Mesenteric fat pad (tissue), 1 donor: ENCODE results near the gene ZNF605. TPM values are rescaled to one million over a fixed set of nuclear protein-coding genes. Genes with fewer than 3 reads are reported as not detected.
"Not testable (repeated sequence)": the region's sequence is repeated elsewhere in the genome, so short reads cannot be mapped to it uniquely, and the experiment has no call there.

Experiments used
- DNase-seq: peaks from one replicate; pipeline ENCODE4 v3.0.0-alpha.2; 2020; ENCODE audit warnings: low spot score
- total RNA-seq: library from RNA; stranded (reverse); fragmentation: NEBNext Ultra II Directional; extraction: Animal tissue kit (Norgen Biotek cat#: 25700); gene quantifications from one replicate; pipeline ENCODE4 v1.2.1, GENCODE V29; 2021
- donor health status: DM: yes; HTN: yes; CAD: no.

Gene ZNF605
- total RNA-seq, 1 donor from 2014 or later: 8.0 TPM

DNA sequence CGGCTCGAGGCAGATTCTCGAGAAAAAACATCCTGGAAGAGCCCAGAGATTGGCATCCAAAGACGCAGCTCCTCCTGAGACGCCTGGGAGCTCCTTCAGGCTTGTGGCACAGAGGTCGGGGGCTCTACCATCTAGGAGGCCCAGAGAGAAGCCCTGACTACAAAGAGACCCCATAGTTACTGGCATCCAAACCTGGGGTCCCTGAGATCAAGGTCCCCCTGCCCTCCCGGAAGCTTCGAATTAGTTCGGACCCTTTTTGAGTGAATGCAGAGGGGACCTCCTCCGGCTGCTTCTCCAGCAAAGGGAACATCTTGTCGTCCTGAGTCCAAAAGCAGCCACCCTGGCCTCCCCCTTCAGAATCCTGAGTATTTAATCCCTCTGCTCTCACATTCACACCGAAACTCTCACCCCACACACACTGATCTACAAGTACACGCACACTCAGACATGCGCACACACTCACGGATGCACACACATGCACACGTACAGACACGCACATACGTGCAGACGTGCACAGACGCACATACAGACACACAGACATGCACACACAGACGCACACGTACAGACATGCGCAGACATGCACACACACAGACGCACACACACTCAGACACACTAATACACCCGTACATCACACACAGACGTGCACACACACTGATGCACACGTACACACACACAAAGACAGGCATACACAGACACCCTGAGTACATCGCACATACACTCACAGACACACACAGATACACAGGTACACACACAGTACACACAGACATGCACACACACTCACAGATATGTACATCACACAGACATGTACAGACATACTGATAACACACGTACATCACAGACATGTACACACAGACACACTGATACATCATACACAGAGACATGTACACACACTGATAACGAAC, 5.9 kb downstream of the ZNF605 start:
- peak; percentile 57 for DNase-seq

DNA sequence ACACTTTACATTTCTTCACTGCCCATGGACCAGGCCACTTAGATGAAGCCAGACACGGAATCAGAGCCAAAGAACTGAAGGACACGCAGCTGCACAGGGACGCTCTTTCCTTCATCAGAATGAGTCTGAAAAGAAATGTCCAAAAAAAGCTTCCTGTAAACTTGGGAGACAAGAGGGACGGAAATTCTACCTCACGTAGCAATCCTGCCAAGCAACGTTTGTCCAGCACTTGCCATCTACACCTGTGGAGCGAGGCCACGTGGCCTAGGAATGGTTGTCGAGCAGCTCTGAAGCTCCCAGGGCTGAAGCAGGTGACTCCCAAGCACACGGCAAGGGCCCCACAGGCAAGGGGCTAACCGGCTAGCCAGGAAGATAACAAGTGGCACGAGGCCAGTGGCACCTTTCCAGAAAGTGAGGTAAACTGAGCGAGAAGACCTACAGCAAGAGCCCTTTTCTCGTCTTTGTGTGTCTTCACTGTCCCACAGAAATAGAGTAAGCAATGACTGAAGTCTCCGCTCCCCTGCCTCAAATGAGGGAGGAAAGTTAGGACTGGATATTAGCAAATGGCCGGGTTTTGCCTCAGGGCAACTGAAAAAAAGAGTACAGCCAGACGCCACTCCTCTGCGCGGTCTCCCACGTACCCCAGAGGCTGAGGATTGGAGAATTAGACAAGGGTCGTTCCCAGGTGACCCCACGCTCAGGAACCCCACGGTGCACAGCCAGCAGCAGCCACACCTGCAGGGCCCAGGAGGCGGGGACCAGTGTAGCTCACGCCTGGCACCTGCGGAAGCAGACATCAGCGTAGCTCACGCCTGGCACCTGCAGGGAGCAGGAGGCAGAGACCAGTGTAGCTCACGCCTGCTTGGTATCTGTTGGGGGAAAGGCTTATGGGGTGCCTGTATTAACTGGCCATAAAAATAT, 7.7 kb downstream of the ZNF605 start:
- peak; percentile 83 for DNase-seq

DNA sequence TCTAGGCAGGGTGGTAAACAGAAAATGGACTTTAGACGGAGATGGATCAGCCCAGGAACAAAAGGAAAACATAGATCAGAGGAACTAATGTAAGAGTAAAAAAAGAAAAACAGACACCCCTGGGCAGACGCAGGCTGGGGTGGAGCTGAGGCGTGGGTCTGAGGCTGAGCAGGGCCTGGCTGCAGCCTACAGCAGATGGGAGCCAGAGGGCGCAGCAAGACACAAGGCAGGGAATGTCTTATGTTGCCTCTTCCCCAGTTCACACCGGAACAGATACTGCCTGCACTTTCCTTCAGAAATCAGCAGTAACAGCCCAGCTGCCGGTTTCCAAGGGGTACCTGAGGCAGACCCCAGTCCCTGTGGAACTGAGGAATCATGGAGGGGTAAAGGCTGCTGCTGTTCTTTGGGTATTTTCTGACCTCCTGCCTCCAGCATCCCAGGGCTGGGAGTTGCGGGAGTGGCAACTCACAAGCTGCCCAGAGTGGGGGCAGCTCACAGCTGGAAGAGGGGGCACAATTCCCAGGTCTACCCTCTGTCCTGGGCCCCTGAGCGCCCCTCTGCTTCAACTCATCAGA, 9.8 kb downstream of the ZNF605 start:
- DNase-seq: peak; percentile 33

DNA sequence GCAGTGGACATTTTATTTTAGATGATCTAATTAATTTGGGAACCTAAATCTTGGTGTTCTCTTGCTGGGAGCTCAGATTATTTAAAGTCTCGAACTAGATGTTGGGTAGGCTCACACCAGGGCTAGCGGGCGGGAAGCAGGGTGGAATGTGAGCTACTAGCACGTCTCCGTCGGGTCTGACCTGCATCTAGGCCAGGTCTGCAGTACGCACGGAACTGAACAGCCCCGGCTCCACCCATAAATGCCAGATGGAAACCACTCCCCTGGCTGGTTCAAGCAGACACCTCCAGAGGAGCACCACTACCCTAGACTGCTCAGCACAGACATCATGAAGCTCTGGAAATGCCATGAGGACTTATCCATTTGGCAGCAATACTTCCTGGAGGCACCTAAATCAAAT, 10.3 kb downstream of the ZNF605 start:
- DNase-seq: peak; percentile 57

DNA sequence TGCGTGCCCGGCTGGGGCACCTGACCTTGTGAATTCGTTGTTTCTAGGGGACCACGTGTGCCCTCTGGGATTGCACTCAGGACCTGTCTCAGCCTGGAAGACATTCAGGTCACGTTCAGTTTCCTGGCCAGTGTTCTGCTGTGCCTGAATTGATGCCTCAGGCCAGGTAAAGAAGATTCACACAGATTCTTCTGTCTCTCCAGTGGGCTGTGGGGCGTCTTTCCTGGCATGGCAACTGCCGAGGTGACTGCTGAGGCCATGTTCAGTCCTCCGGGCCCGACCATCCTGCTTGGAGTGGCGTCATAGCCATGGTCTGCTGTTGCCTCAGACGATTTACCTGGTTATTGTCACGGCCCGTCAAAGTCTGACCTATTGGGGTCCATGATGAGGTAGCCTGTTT, 13.5 kb downstream of the ZNF605 start:
- no peak for DNase-seq

DNA sequence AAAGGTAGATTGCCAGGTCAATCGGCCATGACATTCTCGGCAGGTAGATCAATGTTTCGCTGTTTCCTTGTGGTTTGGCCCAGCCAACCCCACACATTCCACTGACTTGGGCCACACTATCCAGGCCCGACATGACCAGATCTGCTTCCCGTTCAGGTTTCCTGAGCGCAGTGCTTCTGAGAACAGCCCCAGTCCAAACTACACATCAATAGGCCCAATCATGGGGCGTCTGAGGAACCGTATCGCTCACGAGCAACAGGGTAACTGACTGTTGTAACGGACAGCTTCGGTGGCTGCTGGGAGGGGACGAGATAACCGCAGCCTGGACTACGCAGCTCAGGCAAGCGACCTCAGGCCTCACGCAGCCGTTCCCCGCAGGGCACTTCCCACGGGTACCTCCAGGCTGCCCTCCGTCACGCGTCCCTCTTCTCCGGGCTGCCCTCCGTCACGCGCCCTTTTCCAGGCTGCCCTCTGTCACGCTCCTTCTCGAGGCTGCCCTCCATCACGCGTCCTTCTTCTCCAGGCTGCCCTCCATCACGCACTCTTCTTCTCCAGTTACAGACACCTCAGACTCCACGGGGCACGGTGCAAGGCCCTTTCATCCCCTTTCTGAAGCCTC, 14.7 kb downstream of the ZNF605 start:
- peak; percentile 74 for DNase-seq

DNA sequence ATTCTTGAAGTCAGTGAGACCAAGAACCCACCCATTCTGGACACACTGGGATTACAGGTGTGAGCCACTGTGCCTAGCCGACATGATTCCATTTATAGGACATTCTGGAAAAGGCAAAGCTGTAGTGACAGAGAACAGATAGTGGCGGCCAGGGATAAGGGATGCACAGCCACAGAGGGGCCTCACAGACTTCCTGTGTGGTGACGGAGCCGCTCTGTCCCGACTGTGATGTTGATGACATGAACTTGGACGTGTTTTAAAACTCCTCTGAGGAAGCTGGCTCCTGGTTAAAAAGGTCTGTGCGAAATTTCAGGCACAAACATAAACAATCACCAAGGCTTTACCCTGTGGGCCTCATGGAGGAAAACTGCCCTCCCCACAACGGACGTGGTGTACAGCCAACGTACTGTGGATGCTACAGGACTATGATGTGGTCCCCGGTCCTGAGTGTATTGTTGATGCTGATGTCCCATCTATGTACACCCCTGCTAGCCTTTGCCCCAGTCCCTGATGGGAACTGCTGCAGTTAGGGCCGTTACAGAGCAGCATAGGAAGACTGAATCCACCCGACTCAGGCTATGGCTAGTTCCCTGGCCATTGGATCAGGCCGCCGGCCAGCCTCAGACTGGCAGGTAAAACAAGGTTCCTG, 15.9 kb downstream of the ZNF605 start:
- peak; percentile 51 for DNase-seq

DNA sequence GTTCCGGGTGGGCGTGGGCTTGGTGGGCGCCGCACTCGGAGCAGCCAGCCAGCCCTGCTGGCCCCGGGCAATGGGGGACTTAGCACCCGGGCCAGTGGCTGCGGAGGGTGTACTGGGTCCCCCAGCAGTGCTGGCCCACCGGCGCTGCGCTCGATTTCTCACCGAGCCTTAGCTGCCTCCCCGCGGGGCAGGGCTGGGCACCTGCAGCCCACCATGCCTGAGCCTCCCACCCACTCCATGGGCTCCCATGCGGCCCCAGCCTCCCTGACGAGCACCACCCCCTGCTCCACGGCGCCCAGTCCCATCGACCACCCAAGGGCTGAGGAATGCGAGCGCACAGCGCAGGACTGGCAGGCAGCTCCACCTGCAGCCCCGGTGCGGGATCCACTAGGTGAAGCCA, 17.3 kb downstream of the ZNF605 start:
- not testable (repeated sequence) for DNase-seq

DNA sequence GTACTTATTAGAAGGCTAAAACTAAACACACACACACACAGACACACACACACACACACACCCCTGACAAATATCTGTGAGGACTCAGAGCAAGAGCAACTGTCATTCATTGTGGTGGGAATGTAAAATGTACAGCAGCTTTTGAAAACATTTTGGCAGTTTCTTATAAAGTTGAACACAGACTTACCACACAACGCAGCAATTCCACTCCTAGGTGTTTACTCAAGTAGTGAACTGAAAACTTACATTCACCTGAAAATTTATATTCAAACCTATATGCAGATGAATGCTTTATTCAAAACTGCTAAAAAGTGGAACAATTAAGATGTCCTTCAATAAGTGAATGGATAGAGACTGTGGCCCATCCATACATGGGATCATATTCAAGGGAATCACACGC, 18.6 kb downstream of the ZNF605 start:
- DNase-seq: no peak

DNA sequence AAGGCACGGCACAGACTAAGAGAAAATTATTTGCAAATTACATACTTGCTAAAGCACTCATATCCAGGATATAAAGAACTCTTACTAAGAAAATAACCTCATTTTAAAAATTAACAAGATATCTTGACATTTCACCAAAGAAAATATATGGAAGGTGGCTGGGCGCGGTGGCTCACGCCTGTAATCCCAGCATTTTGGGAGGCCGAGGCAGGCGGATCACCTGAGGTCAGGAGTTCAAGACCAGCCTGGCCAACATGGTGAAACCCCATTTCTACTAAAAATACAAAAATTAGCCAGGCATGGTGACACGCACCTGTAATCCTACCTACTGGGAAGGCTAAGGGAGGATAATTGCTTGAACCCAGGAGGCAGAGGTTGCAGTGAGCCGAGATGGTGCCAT, 19.2 kb downstream of the ZNF605 start:
- DNase-seq: not testable (repeated sequence)

DNA sequence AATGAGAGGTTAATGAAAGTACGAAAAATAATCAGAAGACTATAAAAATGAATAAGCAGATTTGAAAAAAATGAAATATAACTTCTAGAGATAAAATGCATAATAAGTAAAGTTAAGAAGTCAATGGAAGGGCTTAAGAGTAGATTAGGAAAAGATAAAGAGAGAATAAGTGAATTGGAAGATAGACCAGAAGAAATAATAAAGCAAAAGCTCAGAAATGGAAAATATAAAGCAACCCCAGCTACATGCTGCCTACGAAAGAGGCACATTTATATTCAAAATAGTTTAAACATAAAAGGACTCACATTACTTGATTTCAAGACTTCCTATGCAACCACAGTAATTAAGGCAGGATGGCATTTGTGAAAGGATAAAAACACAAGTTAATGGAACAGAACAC, 19.9 kb downstream of the ZNF605 start:
- no peak for DNase-seq

DNA sequence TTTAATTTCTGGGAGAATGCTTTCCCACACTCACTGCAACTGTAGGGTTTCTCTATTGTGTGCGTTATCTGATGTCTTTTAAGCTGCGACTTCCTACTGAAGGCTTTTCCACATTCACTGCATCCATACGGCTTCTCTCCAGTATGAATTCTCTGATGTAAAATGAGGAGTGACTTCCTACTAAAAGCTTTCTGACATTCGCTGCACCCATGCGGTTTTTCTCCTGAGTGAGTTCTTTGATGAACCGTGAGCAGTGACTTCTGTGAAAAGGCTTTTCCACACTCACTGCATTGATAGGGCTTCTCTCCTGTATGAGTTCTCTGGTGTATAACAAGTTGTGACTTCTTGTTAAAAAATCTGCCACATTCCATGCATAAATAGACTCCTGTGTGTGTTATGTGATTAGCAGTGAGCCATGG, 29.7 kb downstream of the ZNF605 start:
- no peak for DNase-seq

DNA sequence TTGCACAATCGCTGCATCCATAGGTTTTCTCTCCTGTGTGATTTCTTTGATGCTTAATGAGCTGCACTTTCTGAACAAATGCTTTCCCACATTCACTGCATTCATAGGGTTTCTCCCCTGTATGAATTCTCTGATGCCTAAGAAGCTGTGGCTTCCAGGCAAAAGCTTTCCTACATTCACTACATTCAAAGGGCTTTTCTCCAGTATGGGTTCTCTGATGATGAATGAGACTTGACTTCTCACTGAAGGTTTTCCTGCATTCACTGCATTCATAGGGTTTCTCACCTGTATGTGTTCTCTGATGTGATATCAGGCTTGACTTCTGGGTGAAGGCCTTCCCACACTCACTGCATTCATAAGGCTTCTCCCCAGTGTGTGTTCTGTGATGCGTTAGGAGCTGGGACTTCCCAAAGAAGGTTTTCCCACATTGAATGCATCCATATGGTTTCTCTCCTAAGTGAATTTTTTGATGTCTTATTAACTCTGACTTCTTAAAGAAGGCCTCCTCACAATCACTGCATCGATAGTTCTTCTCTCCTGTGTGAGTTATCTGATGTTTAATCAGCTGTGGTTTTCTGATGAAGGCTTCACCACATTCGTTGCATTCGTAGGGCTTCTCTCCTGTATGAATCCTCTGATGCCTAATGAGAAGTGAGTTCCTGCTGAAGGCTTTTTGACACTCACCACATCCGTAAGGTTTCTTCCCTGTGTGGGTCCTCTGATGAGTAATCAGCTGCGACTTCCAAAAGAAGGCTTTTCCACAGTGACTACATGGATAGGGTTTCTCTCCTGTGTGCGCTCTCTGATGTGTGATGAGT, 30.3 kb downstream of the ZNF605 start:
- no peak for DNase-seq

DNA sequence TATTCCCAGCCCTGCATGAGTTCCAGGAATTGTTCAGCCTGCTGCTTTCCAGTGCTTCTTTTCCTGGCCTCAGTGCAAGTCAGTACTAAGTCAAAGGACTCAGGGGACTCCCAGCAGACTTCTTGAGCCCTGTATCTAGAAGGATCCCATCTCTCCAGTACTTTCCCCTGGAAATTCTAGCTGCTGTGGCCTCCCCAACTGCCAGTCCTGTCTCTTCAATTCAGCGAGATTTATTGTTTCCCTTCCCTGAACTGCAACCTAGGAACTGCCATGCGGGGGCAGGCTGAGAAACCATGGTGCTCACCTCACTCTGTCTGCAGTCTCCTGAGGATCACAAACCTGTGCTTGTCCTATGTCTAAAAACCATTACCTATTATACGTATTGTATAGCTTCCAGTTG, 31.8 kb downstream of the ZNF605 start:
- DNase-seq: no peak

DNA sequence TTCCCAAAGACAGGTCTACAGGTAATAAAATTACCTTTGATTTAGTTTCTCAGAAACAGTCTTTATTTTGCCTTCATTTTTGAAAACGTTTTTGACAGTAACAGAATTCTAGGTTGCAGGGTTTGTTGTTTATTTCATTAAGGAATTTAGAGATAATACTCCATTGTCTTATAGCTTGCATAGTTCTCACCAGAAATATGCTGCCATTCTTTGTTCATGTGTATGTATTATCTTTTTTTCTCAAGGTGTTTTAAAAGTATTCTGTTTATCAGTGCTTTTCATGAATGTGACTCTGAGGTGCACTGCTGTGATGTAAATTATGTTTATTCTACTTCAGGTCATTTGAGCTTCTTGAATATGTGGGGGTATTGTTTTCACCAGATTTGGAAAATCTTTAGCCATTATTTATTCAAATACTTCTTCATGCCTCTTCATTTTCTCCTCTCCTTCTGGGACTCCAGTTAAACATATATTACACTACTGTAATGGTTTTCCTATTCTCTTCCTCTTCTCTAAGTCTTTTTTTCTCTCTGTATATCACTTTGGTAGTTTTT, 32.7 kb downstream of the ZNF605 start:
- DNase-seq: no peak

DNA sequence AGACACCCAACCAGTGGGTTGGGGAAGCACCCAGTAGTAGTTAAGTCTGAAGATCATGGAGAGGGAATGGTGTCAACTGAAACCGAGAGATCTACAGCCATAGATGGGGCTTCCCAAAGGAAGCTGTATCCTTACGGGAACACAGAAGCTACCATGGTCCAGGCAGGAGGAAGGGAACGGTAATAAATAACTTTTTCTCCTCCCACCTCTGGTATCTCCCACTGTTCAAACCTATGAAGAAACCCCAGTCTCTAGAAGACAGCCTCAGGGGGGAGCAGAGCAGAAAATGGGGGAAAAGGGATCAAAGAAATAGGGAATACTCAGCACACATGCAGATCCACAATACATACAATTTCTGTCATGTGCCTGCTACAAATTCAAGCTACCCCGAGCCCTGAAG, 33.4 kb downstream of the ZNF605 start:
- no peak for DNase-seq

DNA sequence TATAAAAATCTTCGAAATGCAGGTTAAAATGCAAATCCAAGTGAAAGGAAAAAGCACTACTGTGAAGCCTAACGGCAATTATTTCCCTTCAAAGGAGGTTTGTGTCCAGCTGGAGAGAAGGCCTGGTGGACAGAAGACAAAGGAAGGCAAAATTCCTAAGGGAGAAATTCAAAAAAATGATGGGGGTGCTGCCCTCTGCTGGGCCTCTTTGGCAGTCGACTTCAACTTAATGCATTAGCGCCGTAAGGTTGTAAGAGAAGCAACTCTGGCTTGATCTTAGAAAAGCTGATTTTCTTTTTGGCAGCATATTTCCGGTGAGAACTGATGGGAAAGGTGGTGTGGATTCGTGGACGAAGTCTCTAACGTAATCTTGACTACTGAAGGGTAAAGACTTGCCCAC, 34.4 kb downstream of the ZNF605 start:
- no peak for DNase-seq

DNA sequence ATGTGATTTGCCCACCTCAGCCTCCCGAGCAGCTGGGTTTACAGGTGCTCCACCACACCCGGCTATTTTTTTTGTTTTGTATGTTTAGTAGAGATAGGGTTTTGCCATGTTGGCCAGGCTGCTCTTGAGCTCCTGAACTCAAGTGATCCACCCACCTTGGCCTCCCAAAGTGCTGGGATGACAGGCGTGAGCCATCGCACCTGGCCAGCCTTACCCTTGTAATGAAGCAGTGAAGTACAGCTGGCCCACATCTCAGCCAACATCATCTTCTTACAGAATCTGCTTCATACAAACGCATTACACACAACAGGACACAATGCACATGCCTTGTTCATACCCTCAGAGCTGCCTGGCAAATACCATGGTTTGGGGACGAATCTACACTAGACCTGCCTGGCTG, 37.4 kb downstream of the ZNF605 start:
- DNase-seq: no peak

DNA sequence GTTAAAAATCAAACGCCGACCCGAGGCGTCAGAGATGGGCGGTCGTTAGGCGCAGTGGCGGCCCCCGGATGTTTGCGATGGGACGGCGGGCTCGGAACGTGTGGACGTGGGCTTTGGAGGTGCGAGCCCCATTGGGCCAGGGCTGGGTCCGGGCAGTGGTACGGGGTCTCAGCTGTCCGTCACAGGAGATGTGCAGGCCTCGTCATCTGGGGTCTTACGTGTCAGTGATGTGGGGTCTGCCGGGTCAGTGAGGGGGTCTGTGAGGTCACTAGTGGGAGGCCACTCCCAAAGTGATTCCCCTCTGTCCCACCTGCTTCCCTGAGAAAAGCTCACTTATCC, 47.1 kb downstream of the ZNF605 start:
- DNase-seq: no peak
